ENCODE data around the gene BCAP29.

BCAP29 gene

GRCh38 chr7:107658467-107658866 lies 78.4 kb downstream of the BCAP29 start:
- Histone ChIP-seq H3K4me3 (replicated peaks; ENCODE audit: low read depth, low read length) (no peak overlapping the region), H3K27me3 (replicated peaks; ENCODE audit: control insufficient read depth, insufficient read depth, low read length) (no peaks in the 10 kb centered on the region), H3K36me3 (ENCODE audit: control insufficient read depth, insufficient read depth, low read length) (no peaks in the 10 kb centered on the region)
- no peak for DNase-seq (ENCODE audit: extremely low read depth, insufficient read length)
- TF ChIP-seq CTCF (IDR thresholded peaks at IDR 0.05; ENCODE audit: insufficient read depth, low read length, poor library complexity, severe bottlenecking), result no peak

GRCh38 chr7:107659666-107660065 lies 79.6 kb downstream of the BCAP29 start:
- DNase-seq (ENCODE audit: extremely low read depth, insufficient read length), result no peak
- TF ChIP-seq CTCF (IDR thresholded peaks at IDR 0.05; ENCODE audit: insufficient read depth, low read length, poor library complexity, severe bottlenecking), result no peak
- Histone ChIP-seq H3K36me3 (ENCODE audit: control insufficient read depth, insufficient read depth, low read length) (no peaks in the 10 kb centered on the region), H3K27me3 (replicated peaks; ENCODE audit: control insufficient read depth, insufficient read depth, low read length) (no peaks in the 10 kb centered on the region), H3K4me3 (replicated peaks; ENCODE audit: low read depth, low read length) (no peak overlapping the region)

GRCh38 chr7:107660381-107661080 lies 80.5 kb downstream of the BCAP29 start, which contains the start of gene SLC26A4:
Gene SLC26A4 (plus strand): TSS chr7:107660828. CDS start chr7:107661642, 814 bp downstream.
- TF ChIP-seq CTCF (IDR thresholded peaks at IDR 0.05; ENCODE audit: insufficient read depth, low read length, poor library complexity, severe bottlenecking), result no peak

GRCh38 chr7:107661081-107661864 lies 81.2 kb downstream of the BCAP29 start:
- DNase-seq (ENCODE audit: extremely low read depth, insufficient read length), result peak; percentile 58
- Histone ChIP-seq H3K27me3 (replicated peaks; ENCODE audit: control insufficient read depth, insufficient read depth, low read length) (no peaks in the 10 kb centered on the region), H3K4me3 (replicated peaks; ENCODE audit: low read depth, low read length) (peak overlapping the region; percentile 33), H3K36me3 (ENCODE audit: control insufficient read depth, insufficient read depth, low read length) (no peaks in the 10 kb centered on the region)
- peak; percentile 37 for TF ChIP-seq CTCF (IDR thresholded peaks at IDR 0.05; ENCODE audit: insufficient read depth, low read length, poor library complexity, severe bottlenecking)

More at GRCh38 chr7:107660381-107661080, 80.5 kb downstream of the BCAP29 start, which contains the start of gene SLC26A4:
- DNase-seq (ENCODE audit: extremely low read depth, insufficient read length), result peak; percentile 25
- H3K27me3 ChIP-seq (replicated peaks; ENCODE audit: control insufficient read depth, insufficient read depth, low read length), result no peaks in the 10 kb centered on the region
- H3K36me3 ChIP-seq (ENCODE audit: control insufficient read depth, insufficient read depth, low read length), result no peaks in the 10 kb centered on the region
- H3K4me3 ChIP-seq (replicated peaks; ENCODE audit: low read depth, low read length), result peak within 1 kb of the TSS; percentile 33

GRCh38 chr7:107661865-107662379 lies 81.9 kb downstream of the BCAP29 start:
- Histone ChIP-seq H3K27me3 (replicated peaks; ENCODE audit: control insufficient read depth, insufficient read depth, low read length) (no peaks in the 10 kb centered on the region; the same call in 1 of the 2 replicates), H3K4me3 (replicated peaks; ENCODE audit: low read depth, low read length) (peak overlapping the region; percentile 33), H3K36me3 (ENCODE audit: control insufficient read depth, insufficient read depth, low read length) (no peaks in the 10 kb centered on the region)
- no peak for TF ChIP-seq CTCF (IDR thresholded peaks at IDR 0.05; ENCODE audit: insufficient read depth, low read length, poor library complexity, severe bottlenecking)
- no peak for DNase-seq (ENCODE audit: extremely low read depth, insufficient read length)

All from GM06990 (cell line).